ENCODE data around the gene LRMDA.
A peak's percentile ranks its signal among the peaks of the same experiment; 100 is the strongest.

DNA sequence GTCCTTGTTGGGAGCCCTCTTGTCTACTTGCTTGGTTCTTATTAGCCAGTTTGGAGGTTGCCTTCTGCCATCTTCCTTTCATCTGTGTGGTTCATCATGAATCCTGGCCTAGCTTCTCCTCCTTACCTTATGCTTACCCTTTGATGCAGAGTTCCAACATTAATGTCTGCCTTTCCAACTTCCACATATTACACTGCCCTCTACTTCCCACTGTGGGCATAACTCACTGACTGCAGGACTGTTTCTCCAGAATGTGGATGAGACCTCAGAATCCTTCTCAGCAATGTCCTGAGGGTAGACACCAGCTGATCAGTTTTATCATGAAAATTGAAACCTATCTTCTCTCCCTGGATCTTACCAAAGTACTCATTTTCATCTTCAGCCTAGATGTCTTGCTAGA lies 491.0 kb downstream of the LRMDA start:
- TF ChIP-seq, protein P1, sequence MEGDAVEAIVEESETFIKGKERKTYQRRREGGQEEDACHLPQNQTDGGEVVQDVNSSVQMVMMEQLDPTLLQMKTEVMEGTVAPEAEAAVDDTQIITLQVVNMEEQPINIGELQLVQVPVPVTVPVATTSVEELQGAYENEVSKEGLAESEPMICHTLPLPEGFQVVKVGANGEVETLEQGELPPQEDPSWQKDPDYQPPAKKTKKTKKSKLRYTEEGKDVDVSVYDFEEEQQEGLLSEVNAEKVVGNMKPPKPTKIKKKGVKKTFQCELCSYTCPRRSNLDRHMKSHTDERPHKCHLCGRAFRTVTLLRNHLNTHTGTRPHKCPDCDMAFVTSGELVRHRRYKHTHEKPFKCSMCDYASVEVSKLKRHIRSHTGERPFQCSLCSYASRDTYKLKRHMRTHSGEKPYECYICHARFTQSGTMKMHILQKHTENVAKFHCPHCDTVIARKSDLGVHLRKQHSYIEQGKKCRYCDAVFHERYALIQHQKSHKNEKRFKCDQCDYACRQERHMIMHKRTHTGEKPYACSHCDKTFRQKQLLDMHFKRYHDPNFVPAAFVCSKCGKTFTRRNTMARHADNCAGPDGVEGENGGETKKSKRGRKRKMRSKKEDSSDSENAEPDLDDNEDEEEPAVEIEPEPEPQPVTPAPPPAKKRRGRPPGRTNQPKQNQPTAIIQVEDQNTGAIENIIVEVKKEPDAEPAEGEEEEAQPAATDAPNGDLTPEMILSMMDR (conservative IDR thresholded peaks at IDR 0.05; ENCODE audit: low read length): peak; percentile 46
- TF ChIP-seq EZH2phosphoT487 (IDR thresholded peaks at IDR 0.05; ENCODE audit: borderline replicate concordance): no peak

Data from Loucy (cell line).